Left ventricle myocardium superior (tissue), 1 donor: ENCODE measurements around the gene SLC20A1. TPM values are rescaled to one million over a fixed set of nuclear protein-coding genes. Genes with fewer than 3 reads are reported as not detected.

Experiments used
- ATAC-seq: fragments of 200-7000 bp; cut with Tn5 transposase; one replicate; pipeline ENCODE4 v1.9.1; 2020; ENCODE audit warnings: mild to moderate bottlenecking, moderate library complexity
- DNase-seq: peaks from one replicate; pipeline ENCODE4 v3.0.0-alpha.2; 2020
- intact Hi-C: fragments of 100-400 bp; cut with micrococcal nuclease; formaldehyde crosslinking; loops from one replicate; pipeline ENCODE4 v1.11.0; 2022
- total RNA-seq: library from RNA; stranded (reverse); fragmentation: NEBNext Ultra II Directional; extraction: Animal tissue kit (Norgen Biotek cat#: 25700); gene quantifications from one replicate; pipeline ENCODE4 v1.2.1, GENCODE V29; 2021
- donor health status: DM: no; HTN: yes; CAD: no; lungs with severe emphysema.

The SLC20A1 gene
- total RNA-seq, 1 donor from 2014 or later: 10.8 TPM

GRCh38 chr2:112623913-112624777 lies 21.6 kb upstream of the SLC20A1 start:
- DNase-seq (peak; percentile 35), ATAC-seq (no peak)
- intact Hi-C loops: loop anchor here (10.0 kb wide), 1 partner anchor 61 kb away; no protein-coding TSS in a partner anchor

- ATAC-seq (no peak), DNase-seq (no peak)
- intact Hi-C loops: loop anchor here (2.0 to 10.0 kb wide), 2 partner anchors 59 to 101 kb away; no protein-coding TSS in a partner anchor
Observed at GRCh38 chr2:112625474-112626114, 20.1 kb upstream of the SLC20A1 start.

- intact Hi-C loops: loop anchor here (2.0 to 10.0 kb wide), 2 partner anchors 58 to 100 kb away; no protein-coding TSS in a partner anchor
- DNase-seq (peak; percentile 77), ATAC-seq (peak; percentile 81)
Observed at GRCh38 chr2:112626604-112627059, 19.1 kb upstream of the SLC20A1 start.

GRCh38 chr2:112627060-112628040 lies 18.4 kb upstream of the SLC20A1 start:
- intact Hi-C loops: loop anchor here (2.0 to 10.0 kb wide), 2 partner anchors 57 to 99 kb away; no protein-coding TSS in a partner anchor
- DNase-seq (peak; percentile 55), ATAC-seq (peak; percentile 93)

- intact Hi-C loops: loop anchor here (10.0 kb wide), 1 partner anchor 56 kb away; no protein-coding TSS in a partner anchor
- ATAC-seq: no peak
- no peak for DNase-seq
Observed at GRCh38 chr2:112629224-112629623, 16.5 kb upstream of the SLC20A1 start.

GRCh38 chr2:112629823-112630222 lies 15.9 kb upstream of the SLC20A1 start:
- intact Hi-C loops: loop anchor here (10.0 kb wide), 1 partner anchor 55 kb away; no protein-coding TSS in a partner anchor
- no peak for DNase-seq
- ATAC-seq: no peak

GRCh38 chr2:112630268-112630667 lies 15.5 kb upstream of the SLC20A1 start:
- ATAC-seq: no peak
- DNase-seq: no peak

GRCh38 chr2:112633708-112634107 lies 12.0 kb upstream of the SLC20A1 start:
- intact Hi-C loops: no loop called here
- DNase-seq (no peak), ATAC-seq (no peak)

More at GRCh38 chr2:112630268-112630667, 15.5 kb upstream of the SLC20A1 start:
- intact Hi-C loops: no loop called here

- ATAC-seq: no peak
- no peak for DNase-seq
- intact Hi-C loops: no loop called here
Observed at GRCh38 chr2:112634153-112634873, 11.4 kb upstream of the SLC20A1 start.

GRCh38 chr2:112634874-112635157 lies 10.9 kb upstream of the SLC20A1 start:
- intact Hi-C loops: no loop called here
- no peak for ATAC-seq
- no peak for DNase-seq

- intact Hi-C loops: no loop called here
- DNase-seq: no peak
- ATAC-seq: no peak
Observed at GRCh38 chr2:112636605-112637288, 9.0 kb upstream of the SLC20A1 start.

GRCh38 chr2:112637289-112637660 lies 8.5 kb upstream of the SLC20A1 start:
- DNase-seq (no peak), ATAC-seq (no peak)
- intact Hi-C loops: no loop called here

GRCh38 chr2:112639936-112640335 lies 5.8 kb upstream of the SLC20A1 start:
- no peak for ATAC-seq
- no peak for DNase-seq
- intact Hi-C loops: no loop called here

- intact Hi-C loops: no loop called here
- no peak for ATAC-seq
Observed at GRCh38 chr2:112640467-112640799, 5.3 kb upstream of the SLC20A1 start.

GRCh38 chr2:112640800-112641675 lies 4.7 kb upstream of the SLC20A1 start:
- ATAC-seq: no peak
- DNase-seq: no peak
- intact Hi-C loops: no loop called here

More at GRCh38 chr2:112640467-112640799, 5.3 kb upstream of the SLC20A1 start:
- DNase-seq: no peak

GRCh38 chr2:112641701-112642100 lies 4.0 kb upstream of the SLC20A1 start:
- no peak for ATAC-seq
- intact Hi-C loops: no loop called here
- no peak for DNase-seq

- DNase-seq (no peak), ATAC-seq (no peak)
- intact Hi-C loops: no loop called here
Observed at GRCh38 chr2:112642561-112642960, 3.2 kb upstream of the SLC20A1 start.
